ACHN (cell line): ENCODE results near the gene BANP.
"Not testable (repeated sequence)": the region's sequence is repeated elsewhere in the genome, so short reads cannot be mapped to it uniquely, and the experiment has no call there.

Experiments used
- DNase-seq: peaks from one replicate; pipeline ENCODE4 v3.0.0-alpha.2; 2015
- in situ Hi-C: cut with HindIII; loops from 2 replicates; pipeline ENCODE4 v1.10.0; 2017; ENCODE audit warnings: low sequenced_read_pairs, low pct_ligation_motif_present, low pct_unique_long_range_greater_than_20kb

Gene BANP

DNA sequence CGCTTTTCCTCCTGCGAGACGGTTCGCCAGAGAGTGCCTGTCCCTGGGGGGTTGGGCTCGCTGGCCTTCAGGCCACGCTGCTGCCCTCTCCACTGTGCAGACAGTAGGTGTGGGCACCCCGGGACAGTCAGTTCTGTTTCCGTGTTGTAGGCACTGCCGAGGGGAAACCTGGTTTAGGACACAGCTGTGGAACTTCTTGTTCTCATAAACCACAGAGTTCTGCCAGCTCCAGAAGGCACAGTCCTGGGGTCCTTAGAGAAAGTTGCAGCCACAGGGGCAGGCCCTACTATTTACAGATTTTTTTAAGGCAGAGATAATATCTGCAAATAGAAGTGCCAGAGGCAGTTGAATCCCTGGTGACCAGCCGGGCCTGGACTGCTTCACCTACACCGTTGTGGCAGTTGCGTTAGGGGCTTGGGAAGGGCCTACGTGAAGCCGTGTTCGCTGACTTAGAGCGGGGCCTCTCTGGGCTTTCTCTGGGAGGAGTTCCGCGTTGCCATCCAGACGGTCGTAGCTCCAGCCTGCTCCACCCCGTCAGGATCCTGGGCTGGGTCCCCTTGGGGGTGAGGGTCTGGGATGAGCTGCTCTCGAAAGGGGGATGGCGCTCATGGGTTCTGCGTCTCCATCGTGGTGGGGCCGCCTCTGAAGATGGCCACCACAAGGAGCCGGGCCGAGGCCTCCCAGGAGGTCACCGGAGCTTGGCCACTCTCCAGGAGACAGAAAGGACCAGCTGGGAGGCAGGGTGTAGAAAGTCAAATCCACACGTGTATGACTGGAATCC, 126.3 kb downstream of the BANP start:
- in situ Hi-C loops: no loop called here

DNA sequence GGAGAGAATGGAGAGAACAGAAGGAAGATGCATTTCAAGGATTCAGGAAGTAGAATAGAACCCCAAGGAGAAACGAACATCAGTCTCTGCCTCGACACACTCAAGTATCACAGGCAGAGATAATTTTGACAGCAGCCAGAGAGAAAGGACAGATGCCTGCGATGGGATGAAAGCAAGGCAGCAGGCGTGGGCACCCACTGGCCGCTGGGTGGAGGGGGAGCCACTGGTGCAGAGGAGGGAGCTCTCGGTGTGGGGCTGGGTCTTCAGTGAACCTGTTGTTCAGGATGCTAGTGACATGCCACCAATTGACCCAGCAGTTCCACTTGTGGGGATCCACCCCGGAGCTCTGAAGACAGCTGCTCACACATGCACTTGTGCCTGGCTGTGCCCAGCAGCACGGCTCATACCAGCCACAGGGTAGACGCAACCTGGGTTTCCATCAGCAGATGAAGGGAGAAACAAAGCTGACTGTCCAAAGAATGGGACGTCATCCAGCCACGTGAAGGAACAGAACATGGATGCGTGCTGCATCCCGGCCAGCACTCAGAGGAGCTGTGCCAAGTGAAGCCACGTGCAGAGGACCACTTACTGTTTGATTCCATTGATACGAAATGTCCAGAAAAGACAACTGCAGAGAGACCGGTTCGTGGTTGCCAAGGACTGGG, 127.0 kb downstream of the BANP start:
- in situ Hi-C loops: no loop called here
- DNase-seq: no peak

More for the DNA sequence above, 126.3 kb downstream of the BANP start:
- DNase-seq: no peak

DNA sequence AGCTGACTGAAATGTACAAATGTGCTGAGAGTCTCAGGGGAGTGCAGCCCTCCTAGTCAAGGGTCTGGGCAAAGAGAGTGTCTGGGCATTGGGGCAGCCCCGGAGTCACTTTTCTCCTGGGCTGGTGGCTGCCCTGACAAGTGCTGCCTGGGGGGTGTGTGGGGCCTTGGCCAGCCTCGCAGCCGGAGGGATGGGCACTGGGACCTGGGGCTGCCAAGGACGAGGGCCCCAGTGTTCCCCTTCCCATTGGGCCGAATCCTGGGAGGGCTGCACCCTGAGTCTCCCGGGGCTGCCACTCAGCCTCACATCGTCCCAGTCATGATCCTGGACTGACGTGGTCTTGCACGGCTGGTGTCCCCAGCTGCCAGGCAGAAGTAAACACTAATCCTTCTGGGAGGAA, 132.3 kb downstream of the BANP start:
- no peak for DNase-seq
- in situ Hi-C loops: no loop called here

DNA sequence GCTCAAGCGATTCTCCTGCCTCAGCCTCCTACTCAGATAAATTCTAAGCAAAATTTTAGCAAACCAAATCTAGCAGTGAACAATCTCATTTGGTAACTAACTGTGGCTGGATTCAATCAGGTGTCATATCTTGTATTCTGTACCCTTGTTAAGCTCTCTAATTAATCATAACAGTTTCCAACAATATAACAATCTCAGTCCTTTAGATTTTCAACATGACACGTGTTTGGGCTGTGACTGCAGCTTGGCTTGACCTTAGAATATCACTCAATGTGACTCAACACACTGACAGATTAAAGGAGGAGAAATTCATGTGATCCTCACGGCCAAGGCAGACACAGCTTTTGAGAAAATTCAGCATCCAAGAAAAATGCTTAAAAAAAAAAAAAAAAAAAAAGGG, 133.6 kb downstream of the BANP start:
- in situ Hi-C loops: no loop called here
- DNase-seq: no peak

DNA sequence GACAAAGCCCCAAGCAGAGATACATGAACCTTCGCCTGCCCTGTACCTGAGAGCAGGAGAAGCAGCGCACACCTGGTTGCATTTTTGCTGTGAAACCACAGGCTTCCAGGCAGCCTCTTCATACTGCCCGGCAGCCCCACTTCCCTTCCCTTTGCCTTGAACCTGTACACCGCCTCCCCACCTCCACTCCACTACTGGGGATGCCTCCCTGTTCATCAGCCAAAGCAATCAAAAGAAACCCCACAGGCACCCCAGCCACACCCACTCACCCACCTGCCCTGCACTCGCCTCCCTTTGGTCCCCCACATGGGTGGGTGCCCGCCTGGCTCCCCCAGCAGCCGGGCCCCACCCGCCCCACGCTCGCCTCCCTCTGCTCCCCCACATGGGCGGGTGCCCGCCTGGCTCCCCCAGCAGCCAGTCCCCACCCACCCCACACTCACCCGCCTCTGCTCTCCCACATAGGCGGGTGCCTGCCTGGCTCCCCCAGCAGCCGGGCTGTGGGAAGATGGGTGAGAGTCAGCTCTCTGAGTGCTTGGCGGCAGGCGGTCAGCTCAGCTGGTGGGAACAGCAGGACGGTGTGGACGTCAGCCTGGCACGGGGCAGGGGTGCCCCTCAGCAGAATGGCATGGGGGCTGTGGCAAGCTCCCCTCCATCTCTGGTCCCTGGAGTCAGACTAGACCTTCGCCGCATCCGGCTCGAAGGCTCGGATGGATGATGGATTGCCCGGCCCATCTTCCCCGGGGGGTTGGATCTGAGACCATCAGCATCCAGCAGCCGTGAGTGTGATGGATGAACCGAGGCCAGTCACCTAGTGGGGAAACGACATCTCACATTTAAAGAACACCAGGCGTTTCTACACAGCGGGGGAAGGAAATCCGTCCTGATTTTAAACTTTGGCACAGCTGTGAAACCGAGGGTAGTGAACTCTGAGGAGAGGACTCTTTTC, 135.6 kb downstream of the BANP start:
- in situ Hi-C loops: no loop called here
- no peak for DNase-seq

DNA sequence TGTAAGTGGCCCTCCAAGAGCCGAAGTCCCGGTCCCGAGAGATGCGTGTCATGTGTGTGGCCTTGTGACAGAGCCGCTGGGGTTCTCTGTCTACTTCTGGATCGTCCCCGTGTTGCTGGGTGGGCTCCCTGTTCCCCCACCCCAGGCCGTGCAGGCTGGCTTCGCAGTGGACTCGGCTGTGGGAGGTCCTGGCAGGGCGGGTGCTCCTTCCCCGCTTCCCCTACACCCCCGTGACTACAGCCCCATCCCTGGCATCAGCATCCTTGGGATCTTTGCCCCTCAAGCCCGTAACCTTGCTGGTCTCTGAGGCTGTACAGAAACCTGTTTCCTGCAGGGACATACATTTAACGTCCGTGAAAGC, 136.3 kb downstream of the BANP start:
- in situ Hi-C loops: no loop called here
- DNase-seq: no peak

DNA sequence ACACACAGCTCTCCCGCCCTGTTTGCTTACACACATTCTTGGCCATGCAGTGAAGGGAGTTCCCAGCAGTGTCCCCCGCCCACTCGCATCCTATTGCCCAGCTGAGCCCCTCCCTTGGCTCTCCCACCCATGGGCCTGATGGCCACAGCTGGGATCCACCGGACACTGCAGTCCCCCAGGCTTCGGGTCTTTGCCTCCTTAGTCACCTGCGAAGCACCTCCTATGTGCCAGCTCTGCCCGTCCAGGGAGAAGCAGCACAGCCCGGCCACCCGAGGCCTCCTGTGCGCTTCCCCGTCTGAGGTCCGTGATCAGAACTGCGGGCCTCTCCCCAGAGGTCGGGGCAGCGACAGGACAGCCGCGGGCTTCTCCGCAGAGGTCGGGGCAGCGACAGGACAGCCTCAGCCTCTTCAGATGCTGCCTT, 136.9 kb downstream of the BANP start:
- in situ Hi-C loops: no loop called here
- DNase-seq: no peak

DNA sequence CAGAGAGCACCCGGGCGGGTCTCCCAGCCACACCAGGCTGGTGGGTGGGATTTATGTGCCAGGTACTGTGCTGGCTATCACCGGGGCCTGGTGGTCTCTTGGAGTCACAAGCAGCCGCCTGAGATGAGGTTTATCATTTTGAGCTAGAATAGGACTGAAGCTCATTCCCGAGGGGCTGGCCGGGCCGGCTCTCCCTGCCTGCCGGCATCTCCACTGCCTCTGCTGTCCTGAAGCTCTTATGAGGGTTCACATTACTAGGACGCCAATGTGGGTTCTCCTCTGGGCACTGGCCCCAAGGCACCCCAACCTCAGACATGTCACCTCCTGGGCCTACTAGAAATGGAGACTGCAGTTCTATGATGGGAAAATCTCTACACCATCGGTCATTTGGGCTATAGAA, 137.4 kb downstream of the BANP start:
- DNase-seq, in situ Hi-C loops: not testable (repeated sequence)

DNA sequence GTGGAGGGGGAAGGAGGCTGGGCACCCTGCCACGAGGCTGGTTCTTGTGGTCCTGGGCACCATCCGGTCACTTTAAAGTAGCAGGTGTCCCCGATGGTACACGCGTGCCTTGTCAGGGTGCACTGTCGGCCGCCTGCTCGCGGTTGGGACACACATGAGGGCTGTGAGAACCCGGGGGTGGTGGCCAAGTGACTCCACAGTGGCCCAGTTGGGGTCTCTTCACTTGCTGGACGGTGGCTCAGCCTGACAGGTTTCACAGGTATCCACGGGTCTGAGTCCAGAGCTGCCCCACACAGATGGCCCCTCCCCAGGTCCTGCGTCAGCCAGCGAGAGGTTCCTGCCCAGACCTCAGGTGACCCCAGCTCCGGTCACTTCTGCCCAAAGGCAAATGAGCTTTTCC, 137.8 kb downstream of the BANP start:
- DNase-seq, in situ Hi-C loops: not testable (repeated sequence)

DNA sequence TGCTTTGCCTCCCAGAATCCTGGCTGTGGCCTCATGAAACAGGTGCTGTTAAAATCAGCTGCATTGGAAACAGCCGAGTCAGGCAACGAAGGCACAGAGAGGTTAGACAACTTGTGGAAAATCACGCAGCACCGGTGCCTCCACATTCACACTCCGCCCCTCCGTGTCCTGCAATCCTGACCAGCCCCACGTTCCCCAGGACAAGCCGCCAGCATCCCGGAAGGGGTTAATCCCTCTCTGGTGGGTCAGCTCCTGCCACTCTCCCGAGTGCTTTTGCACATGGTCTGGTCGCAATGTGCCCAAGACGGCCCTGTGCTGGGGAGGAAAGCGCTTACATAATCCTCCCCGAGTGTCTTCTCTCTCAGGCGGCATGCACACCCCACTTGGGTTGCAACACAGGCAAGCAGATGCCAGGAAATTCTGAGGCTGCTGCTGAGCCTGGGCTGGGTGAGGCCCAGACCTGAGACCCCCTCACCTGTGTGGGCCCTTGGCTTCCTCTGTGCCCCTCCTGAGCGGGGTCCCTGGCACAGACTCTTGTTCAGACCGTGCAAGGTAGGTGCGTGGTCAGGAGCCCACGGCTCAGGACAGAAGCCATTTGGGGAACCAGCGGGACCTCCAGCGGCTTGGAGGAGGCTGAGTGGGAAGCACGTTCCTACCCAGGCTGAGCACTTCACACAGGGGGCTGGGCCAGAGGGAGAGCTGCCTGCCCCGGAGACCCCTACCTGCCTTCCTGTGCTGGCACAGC, 138.6 kb downstream of the BANP start:
- in situ Hi-C loops, DNase-seq: not testable (repeated sequence)

DNA sequence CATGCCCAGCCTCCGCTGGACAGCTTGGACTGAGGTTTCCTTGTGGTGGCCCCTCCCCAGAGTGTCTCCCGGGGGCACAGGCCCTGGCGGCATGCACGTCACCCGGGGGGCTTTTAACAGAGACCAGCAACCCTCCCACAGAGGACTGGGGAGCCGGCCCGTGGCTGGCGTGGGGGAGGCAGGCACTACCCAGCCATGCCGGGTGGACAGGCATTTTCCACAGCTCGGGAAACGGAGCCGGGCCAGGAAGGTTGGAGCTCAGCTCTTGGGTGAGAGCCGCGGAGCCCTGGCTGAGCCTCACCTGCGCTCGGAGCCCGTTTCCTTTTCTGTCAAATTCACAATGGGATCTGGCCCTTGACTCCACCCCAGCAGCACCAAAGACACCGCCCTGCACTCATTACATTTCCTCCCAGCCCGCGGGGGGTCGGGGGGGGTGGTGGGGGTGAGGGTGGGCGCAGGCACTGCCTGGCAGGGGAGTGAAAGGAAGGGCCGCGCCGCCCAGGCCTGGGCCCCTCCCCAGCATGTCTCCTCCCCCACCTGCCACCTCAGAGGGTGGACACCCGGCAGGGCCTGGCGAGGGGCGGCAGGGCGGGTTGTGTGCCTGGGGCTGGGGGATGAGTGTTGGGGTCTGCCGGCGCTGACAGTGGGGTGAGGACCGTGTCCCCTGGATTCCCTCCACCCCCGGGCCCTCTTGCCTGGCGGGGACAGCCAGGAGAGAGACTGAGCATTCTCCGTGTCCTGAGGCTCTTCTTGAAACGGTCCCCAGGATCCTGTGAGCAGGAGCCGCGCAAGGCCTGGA, 139.3 kb downstream of the BANP start:
- in situ Hi-C loops: not testable (repeated sequence)

DNA sequence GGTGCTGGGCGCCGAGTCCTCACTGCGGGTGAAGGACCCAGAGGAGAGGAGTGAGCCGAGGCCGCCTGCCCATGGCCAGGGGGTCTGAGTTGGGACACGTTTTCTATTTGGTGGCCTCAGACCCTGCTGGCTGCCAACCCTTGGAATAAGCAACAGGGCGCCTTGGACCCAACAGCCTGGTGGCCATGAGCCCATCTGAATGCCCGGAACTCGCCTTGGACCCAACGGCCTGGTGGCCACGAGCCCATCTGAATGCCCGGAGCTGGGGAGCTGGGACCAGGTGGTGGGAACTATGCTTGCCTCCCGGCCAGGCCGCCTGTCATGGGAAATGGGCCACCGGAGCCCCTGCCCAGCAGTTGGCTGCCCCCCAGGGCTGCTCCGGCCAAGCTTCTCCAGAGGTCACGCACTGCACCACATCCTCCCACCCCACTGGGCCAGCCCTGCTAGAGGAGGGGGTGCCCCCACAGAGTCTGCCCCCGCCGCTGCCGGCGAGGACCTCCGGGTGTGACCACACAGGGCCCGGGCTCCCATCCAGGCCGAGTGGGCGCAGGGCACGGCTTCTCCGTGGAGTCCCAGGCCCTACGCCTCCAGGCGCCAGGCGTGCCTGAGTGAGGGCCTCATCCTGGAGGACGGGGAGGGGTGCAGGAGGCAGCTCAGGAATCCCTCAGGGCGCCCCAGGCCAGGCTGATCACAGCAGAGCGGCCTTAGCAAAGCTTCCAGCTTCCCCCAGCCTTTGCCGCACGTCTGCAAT, 140.2 kb downstream of the BANP start:
- in situ Hi-C loops, DNase-seq: not testable (repeated sequence)

More for the DNA sequence above, 139.3 kb downstream of the BANP start:
- DNase-seq: not testable (repeated sequence)

DNA sequence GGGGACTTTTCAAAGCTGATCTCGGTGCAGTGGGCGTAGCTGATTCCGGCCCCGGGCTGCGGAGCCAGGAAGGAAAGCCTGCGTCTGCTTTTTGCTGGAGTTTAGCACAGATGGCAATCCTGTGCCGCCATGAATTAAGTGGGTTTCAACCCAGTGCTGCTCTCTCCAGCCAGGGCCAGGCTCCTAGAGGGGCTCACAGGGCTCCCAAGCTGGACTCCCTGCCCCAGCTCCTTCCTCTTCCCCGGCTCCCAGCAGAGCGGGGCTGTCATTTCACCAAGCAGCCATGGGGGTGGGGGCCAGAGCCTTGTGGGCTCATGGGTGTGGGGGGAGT, 140.7 kb downstream of the BANP start:
- DNase-seq, in situ Hi-C loops: not testable (repeated sequence)

DNA sequence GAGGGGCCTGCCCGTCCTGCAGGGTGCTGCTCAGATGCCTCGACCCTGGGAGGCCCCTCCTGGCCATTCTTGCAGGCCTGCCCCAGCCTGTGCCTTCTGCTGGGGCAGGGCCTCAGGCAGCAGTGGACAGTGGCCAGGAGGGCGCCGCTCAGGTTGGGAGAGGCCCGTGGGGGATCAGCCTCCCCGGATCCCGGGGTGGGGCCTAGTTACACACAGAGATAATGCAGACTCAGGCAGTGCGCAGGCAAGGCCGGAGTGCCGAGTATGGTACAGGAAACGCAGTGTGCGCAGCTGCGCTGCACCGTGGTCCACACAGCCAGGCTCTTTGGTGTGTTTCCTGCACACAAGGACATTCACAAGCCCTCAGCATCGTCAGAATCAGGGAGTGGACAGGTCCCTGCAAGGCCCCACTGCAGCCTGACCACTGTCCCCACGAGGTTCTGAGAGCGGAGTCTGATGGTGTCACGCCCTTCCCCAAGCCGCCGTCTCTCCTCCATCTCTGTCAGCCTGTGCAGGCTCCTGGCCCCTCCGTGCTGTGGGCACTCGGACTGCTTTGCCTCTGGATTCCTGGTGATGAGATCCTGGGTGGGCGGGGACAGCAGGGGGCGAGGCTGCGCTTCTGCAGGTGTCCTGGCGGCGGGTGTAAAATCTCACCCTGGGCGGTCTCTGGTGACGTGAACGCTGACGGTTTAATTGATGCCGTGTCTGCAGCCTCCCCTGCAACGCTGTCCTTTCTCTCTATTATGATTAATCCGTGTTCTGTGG, 141.7 kb downstream of the BANP start:
- in situ Hi-C loops: not testable (repeated sequence)

DNA sequence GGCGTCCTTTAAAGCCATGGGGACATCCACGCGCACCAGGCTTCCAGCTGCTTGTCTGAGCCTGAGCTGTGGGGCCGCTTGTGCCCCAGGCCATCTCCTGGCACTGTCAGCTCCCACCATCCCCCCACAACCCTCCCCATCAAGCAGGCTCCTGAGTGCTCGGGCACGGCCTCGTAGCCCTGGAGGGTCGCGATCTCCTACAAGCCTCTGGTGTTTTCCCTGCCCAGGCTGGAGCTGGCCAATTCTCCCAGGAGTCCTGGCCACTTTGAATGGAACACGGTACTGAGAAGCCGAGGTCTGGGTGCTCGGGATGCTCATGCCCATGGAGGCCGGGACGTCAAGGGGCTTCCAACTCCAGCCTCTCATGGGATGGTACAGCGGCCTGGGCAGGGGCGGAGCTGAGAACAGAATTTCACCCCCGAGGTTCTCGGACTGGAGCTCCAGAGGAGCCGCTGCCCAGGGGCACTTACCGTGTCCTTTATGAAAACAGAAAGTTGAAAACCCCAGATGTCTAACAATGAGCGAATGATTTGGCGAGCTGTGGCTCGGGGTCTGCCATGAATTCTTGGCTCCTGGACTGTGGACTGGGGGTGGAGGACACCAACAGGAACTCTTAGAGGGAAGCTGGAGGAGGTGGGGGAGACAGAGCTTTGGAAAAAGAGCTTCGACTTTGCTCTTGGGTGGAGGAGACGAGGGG, 142.5 kb downstream of the BANP start:
- in situ Hi-C loops, DNase-seq: not testable (repeated sequence)

More for the DNA sequence above, 141.7 kb downstream of the BANP start:
- DNase-seq: not testable (repeated sequence)

DNA sequence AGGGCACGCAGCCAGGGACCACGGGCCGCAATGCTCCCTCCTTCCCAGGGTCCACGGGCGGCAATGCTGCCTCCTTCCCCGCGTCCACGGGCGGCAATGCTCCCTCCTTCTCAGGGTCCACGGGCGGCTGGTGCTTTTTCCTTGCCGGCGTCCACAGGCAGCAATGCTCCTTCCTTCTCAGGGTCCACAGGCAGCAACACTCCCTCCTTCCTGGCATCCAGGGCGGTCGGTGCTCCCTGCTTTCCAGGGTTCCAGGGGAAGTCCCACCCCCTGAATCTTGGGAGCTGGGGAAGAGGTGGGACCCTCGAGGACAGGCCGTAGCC, 143.0 kb downstream of the BANP start:
- in situ Hi-C loops, DNase-seq: not testable (repeated sequence)
